B cell (primary cell): Measurements from ENCODE around the gene TCAIM.

Experiments used
- EZH2 ChIP-seq: IDR thresholded peaks from 2 replicates; pipeline ENCODE4 v1.6.1; 2012; ENCODE audit warnings: borderline replicate concordance, low read depth, mild to moderate bottlenecking, moderate library complexity, low read length; ENCODE audit not compliant: insufficient read depth, poor library complexity, severe bottlenecking
- TF ChIP-seq, protein P1 (sequence below): fragments of 200-600 bp; IDR thresholded peaks from one replicate; pipeline ENCODE4 v1.8.0; 2022; ENCODE audit warnings: antibody characterized with exemption, mild to moderate bottlenecking

DNA sequence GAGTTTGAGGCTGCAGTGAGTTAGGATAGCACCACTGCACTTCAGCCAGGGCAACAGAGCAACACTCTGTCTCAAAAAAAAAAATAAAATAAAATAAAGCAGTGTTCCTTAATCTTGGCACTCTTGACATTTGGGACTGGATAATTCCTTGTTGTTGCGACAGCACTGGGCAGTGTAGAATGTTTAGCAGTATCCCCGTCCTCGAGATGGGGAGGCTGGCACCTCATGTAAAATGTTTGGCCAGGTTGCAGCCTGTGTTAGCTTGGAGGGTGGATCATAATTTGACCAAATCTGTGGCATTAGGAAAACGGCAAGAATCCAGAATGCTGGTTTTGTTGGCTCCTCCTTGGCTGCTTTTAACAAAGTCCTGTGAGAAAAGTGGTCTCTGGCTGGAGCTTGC, 91.9 kb downstream of the TCAIM start:
- TF ChIP-seq, protein P1, sequence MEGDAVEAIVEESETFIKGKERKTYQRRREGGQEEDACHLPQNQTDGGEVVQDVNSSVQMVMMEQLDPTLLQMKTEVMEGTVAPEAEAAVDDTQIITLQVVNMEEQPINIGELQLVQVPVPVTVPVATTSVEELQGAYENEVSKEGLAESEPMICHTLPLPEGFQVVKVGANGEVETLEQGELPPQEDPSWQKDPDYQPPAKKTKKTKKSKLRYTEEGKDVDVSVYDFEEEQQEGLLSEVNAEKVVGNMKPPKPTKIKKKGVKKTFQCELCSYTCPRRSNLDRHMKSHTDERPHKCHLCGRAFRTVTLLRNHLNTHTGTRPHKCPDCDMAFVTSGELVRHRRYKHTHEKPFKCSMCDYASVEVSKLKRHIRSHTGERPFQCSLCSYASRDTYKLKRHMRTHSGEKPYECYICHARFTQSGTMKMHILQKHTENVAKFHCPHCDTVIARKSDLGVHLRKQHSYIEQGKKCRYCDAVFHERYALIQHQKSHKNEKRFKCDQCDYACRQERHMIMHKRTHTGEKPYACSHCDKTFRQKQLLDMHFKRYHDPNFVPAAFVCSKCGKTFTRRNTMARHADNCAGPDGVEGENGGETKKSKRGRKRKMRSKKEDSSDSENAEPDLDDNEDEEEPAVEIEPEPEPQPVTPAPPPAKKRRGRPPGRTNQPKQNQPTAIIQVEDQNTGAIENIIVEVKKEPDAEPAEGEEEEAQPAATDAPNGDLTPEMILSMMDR: no peak
- no peak for TF ChIP-seq EZH2
